Tibial nerve (tissue), 3 donors: Measurements from ENCODE around the gene SGCG.
"Not testable (repeated sequence)": the region's sequence is repeated elsewhere in the genome, so short reads cannot be mapped to it uniquely, and the experiment has no call there.

Source experiments
- POLR2A ChIP-seq, 2 donors: fragments of 450-650 bp; IDR thresholded peaks; one replicate each; pipeline ENCODE4 v1.6.1; 2017; ENCODE audit warnings: antibody characterized with exemption in 2 of 2, mild to moderate bottlenecking in 2 of 2, moderate library complexity in 2 of 2
- TF ChIP-seq, protein P1 (sequence below), 5 experiments: fragments of 200-600 bp in 3 of 5; fragments of 450-650 bp in 2 of 5; sonication (generic) in 3 of 5; IDR thresholded peaks; one replicate each; pipeline ENCODE4 v1.5.1; 2016 to 2019; ENCODE audit warnings: antibody characterized with exemption in 5 of 5, mild to moderate bottlenecking in 3 of 5, moderate library complexity in 2 of 5

- TF ChIP-seq POLR2A (IDR thresholded peaks at IDR 0.05): not testable (repeated sequence)
- TF ChIP-seq, protein P1, sequence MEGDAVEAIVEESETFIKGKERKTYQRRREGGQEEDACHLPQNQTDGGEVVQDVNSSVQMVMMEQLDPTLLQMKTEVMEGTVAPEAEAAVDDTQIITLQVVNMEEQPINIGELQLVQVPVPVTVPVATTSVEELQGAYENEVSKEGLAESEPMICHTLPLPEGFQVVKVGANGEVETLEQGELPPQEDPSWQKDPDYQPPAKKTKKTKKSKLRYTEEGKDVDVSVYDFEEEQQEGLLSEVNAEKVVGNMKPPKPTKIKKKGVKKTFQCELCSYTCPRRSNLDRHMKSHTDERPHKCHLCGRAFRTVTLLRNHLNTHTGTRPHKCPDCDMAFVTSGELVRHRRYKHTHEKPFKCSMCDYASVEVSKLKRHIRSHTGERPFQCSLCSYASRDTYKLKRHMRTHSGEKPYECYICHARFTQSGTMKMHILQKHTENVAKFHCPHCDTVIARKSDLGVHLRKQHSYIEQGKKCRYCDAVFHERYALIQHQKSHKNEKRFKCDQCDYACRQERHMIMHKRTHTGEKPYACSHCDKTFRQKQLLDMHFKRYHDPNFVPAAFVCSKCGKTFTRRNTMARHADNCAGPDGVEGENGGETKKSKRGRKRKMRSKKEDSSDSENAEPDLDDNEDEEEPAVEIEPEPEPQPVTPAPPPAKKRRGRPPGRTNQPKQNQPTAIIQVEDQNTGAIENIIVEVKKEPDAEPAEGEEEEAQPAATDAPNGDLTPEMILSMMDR (IDR thresholded peaks at IDR 0.05): not testable (repeated sequence)
Measured at GRCh38 chr13:23314837-23315236, 134.1 kb downstream of the SGCG start.
